Hematopoietic multipotent progenitor cell treated with erythropoietin and hydrocortisone succinate and interleukin-3 and kit ligand, for 15 days (in vitro differentiated cells): ENCODE measurements around the gene UBL4A.

Source experiments
- DNase-seq: peaks from one replicate; pipeline ENCODE4 v3.0.0-alpha.2; 2015; ENCODE audit warnings: low spot score

UBL4A gene

GRCh38 chrX:154486396-154487207, at the start of gene UBL4A:
UBL4A (minus strand) TSS chrX:154486615; CDS start chrX:154486584, 31 bp downstream.
- peak; percentile 50 for DNase-seq

GRCh38 chrX:154535892-154536291, 49.5 kb upstream of the UBL4A start:
- DNase-seq, result no peak

GRCh38 chrX:154534526-154535322, 48.3 kb upstream of the UBL4A start:
- DNase-seq, result peak; percentile 83

GRCh38 chrX:154532690-154533089, 46.3 kb upstream of the UBL4A start:
- no peak for DNase-seq

GRCh38 chrX:154531626-154532025, 45.2 kb upstream of the UBL4A start:
- DNase-seq, result no peak

GRCh38 chrX:154530286-154530685, 43.9 kb upstream of the UBL4A start:
- DNase-seq, result no peak

GRCh38 chrX:154529206-154529612, 42.8 kb upstream of the UBL4A start:
- no peak for DNase-seq

- DNase-seq, result peak; percentile 77
Measured at GRCh38 chrX:154526901-154527675, 40.7 kb upstream of the UBL4A start.

GRCh38 chrX:154525606-154526490, 39.4 kb upstream of the UBL4A start:
- no peak for DNase-seq

GRCh38 chrX:154519389-154519788, 33.0 kb upstream of the UBL4A start:
- DNase-seq, result no peak

- no peak for DNase-seq
Measured at GRCh38 chrX:154517101-154517781, 30.8 kb upstream of the UBL4A start.

- peak; percentile 48 for DNase-seq
Measured at GRCh38 chrX:154516656-154517100, 30.3 kb upstream of the UBL4A start.

GRCh38 chrX:154515966-154516655, 29.7 kb upstream of the UBL4A start, which contains the start of gene FAM3A:
FAM3A (minus strand) TSS chrX:154516232; CDS start chrX:154515772, 460 bp downstream.
- peak; percentile 88 for DNase-seq

GRCh38 chrX:154515090-154515965, 28.9 kb upstream of the UBL4A start:
- DNase-seq, result peak; percentile 32

GRCh38 chrX:154513716-154514115, 27.3 kb upstream of the UBL4A start:
- DNase-seq, result no peak

GRCh38 chrX:154512879-154513553, 26.6 kb upstream of the UBL4A start:
- no peak for DNase-seq

- no peak for DNase-seq
Measured at GRCh38 chrX:154511761-154512160, 25.3 kb upstream of the UBL4A start.

GRCh38 chrX:154509455-154509854, 23.0 kb upstream of the UBL4A start:
- no peak for DNase-seq
